HG02571 (cell line): ENCODE results near the gene HEXD.

Experiments used
- ATAC-seq: cut with Tn5 transposase; IDR thresholded peaks from one replicate; pipeline ENCODE4 v1.9.1; 2021; ENCODE audit warnings: mild to moderate bottlenecking, moderate library complexity; ENCODE audit not compliant: unreplicated experiment

Gene HEXD

GRCh38 chr17:82486231-82487094 is 68.3 kb downstream of the HEXD start:
- ATAC-seq, result no peak

DNA sequence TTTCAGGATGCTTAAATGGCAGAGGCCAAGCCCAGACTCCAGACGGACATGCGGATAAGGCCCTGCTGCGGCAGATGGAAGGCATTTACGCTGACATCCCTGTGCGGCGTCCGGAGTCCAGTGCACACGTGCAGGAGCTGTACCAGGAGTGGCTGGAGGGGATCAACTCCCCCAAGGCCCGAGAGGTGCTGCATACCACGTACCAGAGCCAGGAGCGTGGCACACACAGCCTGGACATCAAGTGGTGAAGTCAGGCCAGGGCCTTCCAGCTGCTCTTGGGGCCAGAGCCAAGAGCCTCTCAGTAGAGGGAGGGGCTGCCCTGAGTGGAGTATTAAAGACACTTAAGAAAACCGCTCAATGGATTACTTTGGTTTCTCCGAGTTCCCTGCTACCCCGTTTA is 69.8 kb downstream of the HEXD start:
- ATAC-seq, result no peak

GRCh38 chr17:82489117-82489516 is 71.0 kb downstream of the HEXD start:
- ATAC-seq, result no peak

- no peak for ATAC-seq
Measured at GRCh38 chr17:82489851-82490511, 71.8 kb downstream of the HEXD start.

GRCh38 chr17:82490512-82491195 is 72.5 kb downstream of the HEXD start:
- no peak for ATAC-seq

- ATAC-seq, result no peak
Measured at GRCh38 chr17:82491196-82491530, 73.0 kb downstream of the HEXD start.

GRCh38 chr17:82491533-82491932 is 73.4 kb downstream of the HEXD start:
- ATAC-seq, result no peak
